ENCODE results near the gene KCTD5. TPM values are rescaled to one million over a fixed set of nuclear protein-coding genes. Genes with fewer than 3 reads are reported as not detected.
A peak's percentile ranks its signal among the peaks of the same experiment; 100 is the strongest.
"Not testable (repeated sequence)": the region's sequence is repeated elsewhere in the genome, so short reads cannot be mapped to it uniquely, and the experiment has no call there.

Gene KCTD5
- 42.7 and 43.6 TPM in 2 replicates for polyA plus RNA-seq
- 46.7 and 49.5 TPM in 2 replicates for polyA minus RNA-seq

GRCh38 chr16:2682209-2683021 is at the start of gene KCTD5:
KCTD5 (plus strand) TSS chr16:2682523; CDS start chr16:2682549, 26 bp downstream.
- H3K9me3 ChIP-seq (ENCODE audit: low read length), result no peaks in the 10 kb centered on the region
- TF ChIP-seq SMC3 (conservative IDR thresholded peaks at IDR 0.05; ENCODE audit: poor library complexity), result peak; percentile 27
- TF ChIP-seq, protein P1, sequence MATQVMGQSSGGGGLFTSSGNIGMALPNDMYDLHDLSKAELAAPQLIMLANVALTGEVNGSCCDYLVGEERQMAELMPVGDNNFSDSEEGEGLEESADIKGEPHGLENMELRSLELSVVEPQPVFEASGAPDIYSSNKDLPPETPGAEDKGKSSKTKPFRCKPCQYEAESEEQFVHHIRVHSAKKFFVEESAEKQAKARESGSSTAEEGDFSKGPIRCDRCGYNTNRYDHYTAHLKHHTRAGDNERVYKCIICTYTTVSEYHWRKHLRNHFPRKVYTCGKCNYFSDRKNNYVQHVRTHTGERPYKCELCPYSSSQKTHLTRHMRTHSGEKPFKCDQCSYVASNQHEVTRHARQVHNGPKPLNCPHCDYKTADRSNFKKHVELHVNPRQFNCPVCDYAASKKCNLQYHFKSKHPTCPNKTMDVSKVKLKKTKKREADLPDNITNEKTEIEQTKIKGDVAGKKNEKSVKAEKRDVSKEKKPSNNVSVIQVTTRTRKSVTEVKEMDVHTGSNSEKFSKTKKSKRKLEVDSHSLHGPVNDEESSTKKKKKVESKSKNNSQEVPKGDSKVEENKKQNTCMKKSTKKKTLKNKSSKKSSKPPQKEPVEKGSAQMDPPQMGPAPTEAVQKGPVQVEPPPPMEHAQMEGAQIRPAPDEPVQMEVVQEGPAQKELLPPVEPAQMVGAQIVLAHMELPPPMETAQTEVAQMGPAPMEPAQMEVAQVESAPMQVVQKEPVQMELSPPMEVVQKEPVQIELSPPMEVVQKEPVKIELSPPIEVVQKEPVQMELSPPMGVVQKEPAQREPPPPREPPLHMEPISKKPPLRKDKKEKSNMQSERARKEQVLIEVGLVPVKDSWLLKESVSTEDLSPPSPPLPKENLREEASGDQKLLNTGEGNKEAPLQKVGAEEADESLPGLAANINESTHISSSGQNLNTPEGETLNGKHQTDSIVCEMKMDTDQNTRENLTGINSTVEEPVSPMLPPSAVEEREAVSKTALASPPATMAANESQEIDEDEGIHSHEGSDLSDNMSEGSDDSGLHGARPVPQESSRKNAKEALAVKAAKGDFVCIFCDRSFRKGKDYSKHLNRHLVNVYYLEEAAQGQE (IDR thresholded peaks at IDR 0.05; ENCODE audit: borderline replicate concordance), result peak; percentile 73
- TF ChIP-seq EP300 (conservative IDR thresholded peaks at IDR 0.05; ENCODE audit: poor library complexity, severe bottlenecking), result peak; percentile 72
- no peak for TF ChIP-seq EZH2 (IDR thresholded peaks at IDR 0.05; ENCODE audit: borderline replicate concordance, insufficient read depth, low read length, poor library complexity, severe bottlenecking)
- peak; percentile 95 for TF ChIP-seq MXI1 (conservative IDR thresholded peaks at IDR 0.05; ENCODE audit: poor library complexity, severe bottlenecking)
- peak; percentile 66 for TF ChIP-seq TAF1 (IDR thresholded peaks at IDR 0.05; ENCODE audit: low read depth)
- TF ChIP-seq POLR2AphosphoS5 (IDR thresholded peaks at IDR 0.05), result peak; percentile 95
- TF ChIP-seq RAD21 (conservative IDR thresholded peaks at IDR 0.05), result no peak
- TF ChIP-seq, protein P2, sequence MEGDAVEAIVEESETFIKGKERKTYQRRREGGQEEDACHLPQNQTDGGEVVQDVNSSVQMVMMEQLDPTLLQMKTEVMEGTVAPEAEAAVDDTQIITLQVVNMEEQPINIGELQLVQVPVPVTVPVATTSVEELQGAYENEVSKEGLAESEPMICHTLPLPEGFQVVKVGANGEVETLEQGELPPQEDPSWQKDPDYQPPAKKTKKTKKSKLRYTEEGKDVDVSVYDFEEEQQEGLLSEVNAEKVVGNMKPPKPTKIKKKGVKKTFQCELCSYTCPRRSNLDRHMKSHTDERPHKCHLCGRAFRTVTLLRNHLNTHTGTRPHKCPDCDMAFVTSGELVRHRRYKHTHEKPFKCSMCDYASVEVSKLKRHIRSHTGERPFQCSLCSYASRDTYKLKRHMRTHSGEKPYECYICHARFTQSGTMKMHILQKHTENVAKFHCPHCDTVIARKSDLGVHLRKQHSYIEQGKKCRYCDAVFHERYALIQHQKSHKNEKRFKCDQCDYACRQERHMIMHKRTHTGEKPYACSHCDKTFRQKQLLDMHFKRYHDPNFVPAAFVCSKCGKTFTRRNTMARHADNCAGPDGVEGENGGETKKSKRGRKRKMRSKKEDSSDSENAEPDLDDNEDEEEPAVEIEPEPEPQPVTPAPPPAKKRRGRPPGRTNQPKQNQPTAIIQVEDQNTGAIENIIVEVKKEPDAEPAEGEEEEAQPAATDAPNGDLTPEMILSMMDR (IDR thresholded peaks at IDR 0.05; ENCODE audit: poor library complexity, severe bottlenecking), result no peak
- peaks cover 19% of the 10 kb centered on the region for H3K79me2 ChIP-seq (replicated peaks; ENCODE audit: insufficient read depth, low read length)
- no peaks in the 10 kb centered on the region for H3K9me2 ChIP-seq (ENCODE audit: insufficient read depth, low read length)
- peak within 1 kb of the TSS; percentile 86 for H3K9ac ChIP-seq (ENCODE audit: low read length)
- H3K4me2 ChIP-seq (ENCODE audit: low read length), result peak within 1 kb of the TSS; percentile 74
- no peaks in the 10 kb centered on the region for H3K36me3 ChIP-seq (ENCODE audit: insufficient read depth, low read length)
- no peaks in the 10 kb centered on the region for H4K20me1 ChIP-seq (ENCODE audit: insufficient read depth)
- no peaks in the 10 kb centered on the region for H3F3A ChIP-seq (ENCODE audit: insufficient read depth, low read length, poor library complexity, severe bottlenecking)
- H2AFZ ChIP-seq (ENCODE audit: low read depth, low read length), result peak within 1 kb of the TSS; percentile 75
- peak within 1 kb of the TSS; percentile 96 for H3K4me3 ChIP-seq (ENCODE audit: low read length)
- no peaks in the 10 kb centered on the region for H3K27me3 ChIP-seq (ENCODE audit: insufficient read depth, low read depth, low read length)
- H3K27ac ChIP-seq (ENCODE audit: low read length), result peak within 1 kb of the TSS; percentile 66

GRCh38 chr16:2639071-2639721 is 43.1 kb upstream of the KCTD5 start:
- not testable (repeated sequence) for H3K9me3 ChIP-seq (ENCODE audit: low read length); H3K9ac ChIP-seq (ENCODE audit: low read length); H2AFZ ChIP-seq (ENCODE audit: low read depth, low read length); H3K9me2 ChIP-seq (ENCODE audit: insufficient read depth, low read length); H3K79me2 ChIP-seq (replicated peaks; ENCODE audit: insufficient read depth, low read length); H3K4me2 ChIP-seq (ENCODE audit: low read length); H3K4me3 ChIP-seq (ENCODE audit: low read length); H3K36me3 ChIP-seq (ENCODE audit: insufficient read depth, low read length); H4K20me1 ChIP-seq (ENCODE audit: insufficient read depth); H3K27ac ChIP-seq (ENCODE audit: low read length); H3K27me3 ChIP-seq (ENCODE audit: insufficient read depth, low read depth, low read length); H3F3A ChIP-seq (ENCODE audit: insufficient read depth, low read length, poor library complexity, severe bottlenecking)

DNA sequence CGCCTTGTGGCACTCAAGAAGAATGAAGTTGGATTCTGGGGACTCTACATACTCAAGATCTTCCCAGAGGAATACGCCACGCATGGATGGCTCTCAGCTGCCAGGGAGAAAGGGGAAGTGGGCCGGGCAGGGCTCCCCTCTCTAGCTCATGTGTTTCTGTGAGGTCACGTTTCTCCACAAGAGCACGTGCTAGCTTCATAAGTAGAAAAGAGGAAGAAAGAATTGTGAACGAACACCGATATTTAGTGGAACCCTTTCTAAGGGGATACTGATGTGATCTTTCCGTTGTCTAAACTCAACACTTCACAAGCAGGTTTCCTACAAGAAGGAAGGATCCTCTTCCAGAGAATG is 42.6 kb upstream of the KCTD5 start:
- not testable (repeated sequence) for H2AFZ ChIP-seq (ENCODE audit: low read depth, low read length); H3K4me3 ChIP-seq (ENCODE audit: low read length); H3F3A ChIP-seq (ENCODE audit: insufficient read depth, low read length, poor library complexity, severe bottlenecking); H3K9ac ChIP-seq (ENCODE audit: low read length); H3K4me2 ChIP-seq (ENCODE audit: low read length); H3K27me3 ChIP-seq (ENCODE audit: insufficient read depth, low read depth, low read length); H3K79me2 ChIP-seq (replicated peaks; ENCODE audit: insufficient read depth, low read length); H4K20me1 ChIP-seq (ENCODE audit: insufficient read depth); H3K36me3 ChIP-seq (ENCODE audit: insufficient read depth, low read length); H3K27ac ChIP-seq (ENCODE audit: low read length); H3K9me3 ChIP-seq (ENCODE audit: low read length); H3K9me2 ChIP-seq (ENCODE audit: insufficient read depth, low read length)

GRCh38 chr16:2642561-2642960 is 39.8 kb upstream of the KCTD5 start:
- H3K9me3 ChIP-seq (ENCODE audit: low read length); H3K27me3 ChIP-seq (ENCODE audit: insufficient read depth, low read depth, low read length); H3K4me2 ChIP-seq (ENCODE audit: low read length); H2AFZ ChIP-seq (ENCODE audit: low read depth, low read length); H3F3A ChIP-seq (ENCODE audit: insufficient read depth, low read length, poor library complexity, severe bottlenecking); H3K27ac ChIP-seq (ENCODE audit: low read length); H3K79me2 ChIP-seq (replicated peaks; ENCODE audit: insufficient read depth, low read length); H3K4me3 ChIP-seq (ENCODE audit: low read length); H3K36me3 ChIP-seq (ENCODE audit: insufficient read depth, low read length); H4K20me1 ChIP-seq (ENCODE audit: insufficient read depth); H3K9ac ChIP-seq (ENCODE audit: low read length); H3K9me2 ChIP-seq (ENCODE audit: insufficient read depth, low read length): not testable (repeated sequence)

Measured in neural cell (in vitro differentiated cells).